ENCODE measurements around the gene ZGLP1. TPM values are rescaled to one million over a fixed set of nuclear protein-coding genes. Genes with fewer than 3 reads are reported as not detected.

Gene ZGLP1
- total RNA-seq, 4 donors from 2014 or later = 0.75 to 8.8 (median 2.2) TPM

DNA sequence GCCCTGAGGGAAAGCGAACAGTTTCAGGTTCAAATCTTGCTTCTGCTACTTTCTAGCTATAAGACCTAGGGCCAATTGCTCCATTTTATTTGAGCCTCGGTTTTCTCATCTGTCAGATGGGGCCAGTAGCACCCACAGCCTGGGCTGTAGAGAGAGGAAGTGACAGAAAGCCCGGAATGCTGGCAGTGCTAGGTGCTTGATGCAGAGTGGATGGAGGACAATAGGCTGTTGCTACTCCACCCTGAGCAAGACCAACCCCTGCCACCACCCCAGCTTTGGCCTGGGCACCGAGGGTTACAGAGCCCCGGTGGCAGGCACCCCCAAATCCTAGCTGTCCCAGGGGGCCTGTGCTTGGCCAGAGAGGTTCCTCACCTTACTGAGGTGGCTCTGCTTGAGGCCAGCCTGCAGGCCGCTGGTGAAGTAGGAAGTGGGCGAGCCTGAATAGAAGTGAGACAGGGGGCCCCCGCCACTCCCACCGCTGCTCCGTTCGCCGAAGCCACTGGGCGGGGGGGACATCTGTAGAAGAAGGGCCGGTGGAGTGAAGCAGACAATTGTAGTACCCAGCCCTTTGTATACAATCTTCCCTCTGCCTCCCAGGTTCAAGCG, 8.3 kb upstream of the ZGLP1 start:
- intact Hi-C loops (cut with DNase I) = no loop called here
- DNase-seq = no peak
- H3K27ac ChIP-seq = no peak overlapping the region
- H3K4me1 ChIP-seq = peaks cover 11 to 14% of the 10 kb centered on the region in 2 donors
- H3K36me3 ChIP-seq = peaks cover 41 to 57% of the 10 kb centered on the region in 2 donors
- TF ChIP-seq POLR2A (IDR thresholded peaks at IDR 0.05) = no peak
- TF ChIP-seq, protein P1, sequence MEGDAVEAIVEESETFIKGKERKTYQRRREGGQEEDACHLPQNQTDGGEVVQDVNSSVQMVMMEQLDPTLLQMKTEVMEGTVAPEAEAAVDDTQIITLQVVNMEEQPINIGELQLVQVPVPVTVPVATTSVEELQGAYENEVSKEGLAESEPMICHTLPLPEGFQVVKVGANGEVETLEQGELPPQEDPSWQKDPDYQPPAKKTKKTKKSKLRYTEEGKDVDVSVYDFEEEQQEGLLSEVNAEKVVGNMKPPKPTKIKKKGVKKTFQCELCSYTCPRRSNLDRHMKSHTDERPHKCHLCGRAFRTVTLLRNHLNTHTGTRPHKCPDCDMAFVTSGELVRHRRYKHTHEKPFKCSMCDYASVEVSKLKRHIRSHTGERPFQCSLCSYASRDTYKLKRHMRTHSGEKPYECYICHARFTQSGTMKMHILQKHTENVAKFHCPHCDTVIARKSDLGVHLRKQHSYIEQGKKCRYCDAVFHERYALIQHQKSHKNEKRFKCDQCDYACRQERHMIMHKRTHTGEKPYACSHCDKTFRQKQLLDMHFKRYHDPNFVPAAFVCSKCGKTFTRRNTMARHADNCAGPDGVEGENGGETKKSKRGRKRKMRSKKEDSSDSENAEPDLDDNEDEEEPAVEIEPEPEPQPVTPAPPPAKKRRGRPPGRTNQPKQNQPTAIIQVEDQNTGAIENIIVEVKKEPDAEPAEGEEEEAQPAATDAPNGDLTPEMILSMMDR (IDR thresholded peaks at IDR 0.05) = no peak
- 96 to 100% methylated on average over 4 to 13 of the region's 15 CpGs for WGBS, 2 donors
- no peak overlapping the region for H3K4me3 ChIP-seq (replicated peaks in 1 of 3)
- no peaks in the 10 kb centered on the region for H3K9me3 ChIP-seq
- H3K27me3 ChIP-seq = no peaks in the 10 kb centered on the region

DNA sequence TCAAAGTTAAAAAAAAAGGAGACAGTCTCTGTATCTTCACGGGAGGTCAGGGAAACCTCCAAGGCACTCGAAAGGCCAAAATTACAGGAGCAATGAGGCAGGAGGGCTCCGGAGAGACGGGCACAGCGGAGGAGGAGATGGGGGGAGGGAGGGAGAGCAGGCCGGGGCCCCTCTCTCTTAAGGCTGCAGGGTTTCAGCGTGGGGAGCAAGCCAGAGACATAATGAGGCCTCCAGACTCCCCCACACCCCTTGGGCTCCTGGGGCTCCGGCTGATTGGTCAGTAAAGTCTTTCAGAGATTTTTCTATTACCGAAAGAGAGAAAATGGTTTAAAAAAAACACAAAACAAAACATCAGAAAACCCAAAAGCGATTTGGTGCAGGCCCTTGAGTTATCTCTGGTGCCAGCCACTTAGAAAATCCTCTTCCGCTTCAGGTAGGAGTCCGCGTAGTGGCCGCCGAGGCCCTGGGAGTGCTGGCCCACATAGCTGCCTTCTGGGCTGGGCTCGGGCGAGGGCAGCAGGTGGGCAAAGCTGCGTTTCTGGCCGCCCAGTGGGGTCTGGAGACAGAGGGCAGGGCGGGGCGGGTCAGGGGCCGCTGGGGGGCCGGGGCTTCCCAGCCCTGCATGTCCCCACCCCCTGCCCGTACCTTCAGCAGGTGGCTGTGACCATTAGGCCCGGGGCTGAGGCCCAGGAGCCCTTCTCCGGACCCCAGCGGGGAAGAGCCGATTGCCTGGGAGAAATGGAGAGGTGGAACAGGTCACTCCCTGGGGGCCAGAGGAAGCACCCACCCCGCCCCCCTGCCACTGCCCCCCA, 7.6 kb upstream of the ZGLP1 start:
- H3K4me3 ChIP-seq (replicated peaks in 1 of 3) = no peak overlapping the region
- H3K4me1 ChIP-seq = peaks cover 11 to 14% of the 10 kb centered on the region in 2 donors
- no peaks in the 10 kb centered on the region for H3K27me3 ChIP-seq
- DNase-seq = no peak
- H3K36me3 ChIP-seq = peaks cover 34 to 50% of the 10 kb centered on the region in 2 donors
- no peak overlapping the region for H3K27ac ChIP-seq
- intact Hi-C loops (cut with DNase I) = no loop called here
- 86 to 88% methylated on average over 24 to 29 of the region's 29 CpGs for WGBS, 2 donors
- TF ChIP-seq, protein P1 (IDR thresholded peaks at IDR 0.05) = no peak
- TF ChIP-seq POLR2A (IDR thresholded peaks at IDR 0.05) = no peak
- H3K9me3 ChIP-seq = no peaks in the 10 kb centered on the region

DNA sequence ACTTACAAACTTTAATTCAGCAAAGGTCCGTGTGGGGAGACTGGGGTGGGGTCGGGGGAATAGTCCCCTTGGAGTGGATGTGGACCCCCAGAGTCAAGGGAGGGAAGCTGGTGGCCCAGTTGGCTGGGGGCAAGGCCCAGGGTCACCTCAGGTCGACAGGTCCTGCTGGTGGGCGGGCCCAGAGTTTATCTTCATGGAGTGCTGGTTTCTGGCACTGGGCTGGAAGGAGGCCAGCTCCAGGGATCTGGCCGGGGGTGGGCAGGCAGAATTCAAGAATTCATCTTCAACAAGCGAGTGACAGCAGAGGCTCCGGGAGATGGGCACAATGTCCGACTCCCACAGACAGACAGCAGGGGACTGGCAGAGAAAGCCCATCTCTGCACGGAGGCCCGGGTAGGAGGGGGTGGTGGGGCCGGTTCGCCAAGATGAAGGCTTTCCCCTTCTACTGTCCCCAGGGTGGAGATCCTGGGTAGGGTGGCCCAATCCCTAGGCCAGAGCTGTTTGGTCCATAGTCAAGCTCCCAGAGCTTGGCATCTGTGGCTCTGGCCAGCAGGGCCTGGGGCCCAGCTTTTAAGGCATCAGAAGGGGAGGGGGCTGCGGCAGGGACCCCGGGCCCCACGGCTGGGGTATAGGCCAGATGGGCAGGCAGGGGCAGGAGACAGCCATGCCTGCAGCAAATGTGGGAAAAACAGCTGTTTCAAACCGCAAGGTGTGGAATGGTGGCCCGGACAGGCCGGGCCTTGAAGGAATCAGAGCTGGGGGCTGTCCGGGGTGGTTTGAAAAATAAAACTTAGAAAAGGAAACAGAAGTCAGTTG, 6.8 kb upstream of the ZGLP1 start:
- peak overlapping the region in 1 of 3 donors; percentile 63 for H3K4me3 ChIP-seq (replicated peaks in 1 of 3)
- DNase-seq = peak; percentile 10 to 37
- 65 to 73% methylated on average over 13 to 19 of the region's 19 CpGs for WGBS, 2 donors
- TF ChIP-seq, protein P1 (IDR thresholded peaks at IDR 0.05) = no peak
- no peak for TF ChIP-seq POLR2A (IDR thresholded peaks at IDR 0.05)
- H3K36me3 ChIP-seq = peaks cover 28 to 42% of the 10 kb centered on the region in 2 donors
- intact Hi-C loops (cut with DNase I) = no loop called here
- H3K27ac ChIP-seq = peak overlapping the region in 2 of 3 donors; percentile 8 to 9
- H3K4me1 ChIP-seq = peaks cover 11 to 14% of the 10 kb centered on the region in 2 donors
- H3K27me3 ChIP-seq = no peaks in the 10 kb centered on the region
- H3K9me3 ChIP-seq = no peaks in the 10 kb centered on the region

DNA sequence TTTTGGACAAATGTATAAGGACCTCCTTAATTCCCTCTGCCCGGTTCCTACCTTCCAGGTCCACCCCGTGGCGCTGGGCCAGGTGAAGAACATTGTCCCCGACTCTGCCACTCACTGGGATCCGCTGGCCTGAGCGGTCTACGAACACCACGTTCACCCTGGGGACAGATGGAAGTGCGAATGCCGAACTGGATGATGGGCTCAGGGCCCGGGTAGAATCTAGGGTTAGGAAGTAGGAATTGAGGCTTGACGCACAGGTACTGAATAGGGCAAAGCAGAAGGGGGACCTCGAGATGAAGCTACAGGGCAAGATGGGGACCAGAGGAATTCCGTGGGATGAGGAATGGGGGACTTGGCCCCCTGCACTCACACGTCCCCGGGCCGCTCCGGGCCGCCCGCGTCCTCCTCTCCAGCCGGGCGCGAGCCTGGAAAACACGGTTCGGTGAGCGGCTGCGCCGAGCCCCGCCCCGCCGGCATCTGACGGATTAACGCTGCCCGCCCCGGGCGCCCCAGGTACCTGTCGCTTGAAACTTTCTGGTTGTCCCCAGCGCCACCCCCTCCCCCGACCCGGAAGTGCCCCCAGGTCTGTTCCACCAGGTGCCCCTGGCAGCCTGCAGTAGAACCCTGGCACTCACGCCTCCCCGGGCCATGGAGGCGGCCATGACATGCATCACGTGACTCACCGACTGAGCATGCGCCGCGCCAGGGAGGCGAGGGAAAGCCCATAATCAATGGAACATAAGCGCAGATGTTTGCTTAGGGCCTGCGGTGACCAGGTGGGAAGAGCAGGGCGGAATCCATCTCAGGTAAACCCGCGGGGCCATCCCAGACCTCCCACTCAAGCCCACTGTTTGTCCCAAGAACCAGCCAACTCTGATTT, 6.0 kb upstream of the ZGLP1 start, which contains the start of gene FDX2:
FDX2 (minus strand) TSS at position 681 of the 880 bp plus-strand sequence; CDS start at position 662, 19 bp downstream.
- Histone ChIP-seq H3K9me3 (no peaks in the 10 kb centered on the region), H3K4me3 (replicated peaks in 1 of 3) (peak within 1 kb of the TSS; percentile 35 to 72 (median 63)), H3K36me3 (peaks cover 23 to 33% of the 10 kb centered on the region in 2 donors), H3K4me1 (peaks cover 11 to 14% of the 10 kb centered on the region in 2 donors), H3K27ac (peak within 1 kb of the TSS in 2 of 3 donors; percentile 8 to 36), H3K27me3 (no peaks in the 10 kb centered on the region)
- TF ChIP-seq, protein P1 (IDR thresholded peaks at IDR 0.05) = no peak
- peak in 1 of 2 donors; percentile 40 for TF ChIP-seq POLR2A (IDR thresholded peaks at IDR 0.05)
- intact Hi-C loops (cut with DNase I) = no loop called here
- WGBS, 2 donors = 1 to 2% methylated on average over 20 to 50 of the region's 55 CpGs
- peak; percentile 91 to 92 for DNase-seq
